ENCODE data around the gene APLNR. TPM values are rescaled to one million over a fixed set of nuclear protein-coding genes. Genes with fewer than 3 reads are reported as not detected.

Gene APLNR
- total and polyA plus RNA-seq, 2 donors (not counting 3 experiments of a cell fraction or from before 2014, with no cell fraction given): 0.04 to 0.38 TPM

- no peak for DNase-seq (ENCODE audit: low read depth, low spot score)
- ChIA-PET CTCF (interaction anchor here (3.7 kb wide), 1 partner anchor 47 kb away, joined by 26 read pairs; no protein-coding TSS in a partner anchor), POLR2A (no interaction called here)
- no peak overlapping the region for H2AFZ ChIP-seq (ENCODE audit: low read depth, low read length)
- H3K79me2 ChIP-seq (ENCODE audit: control insufficient read depth, insufficient read depth, low read length): no peaks in the 10 kb centered on the region
- no peak overlapping the region for H3K9ac ChIP-seq (replicated peaks; ENCODE audit: extremely low read depth, insufficient read depth, low read length)
- no TSS peak for BruUV-seq (replicated peaks)
- H3K4me2 ChIP-seq (ENCODE audit: insufficient read depth, low read length): no peak overlapping the region
- TF ChIP-seq MAX (IDR thresholded peaks at IDR 0.05; ENCODE audit: insufficient read depth, insufficient read length) (no peak), POLR2A (IDR thresholded peaks at IDR 0.05; ENCODE audit: low read depth, low read length) (no peak), GATA2 (IDR thresholded peaks at IDR 0.05; ENCODE audit: insufficient read depth, insufficient read length, low read depth, low read length) (no peak), MYC (IDR thresholded peaks at IDR 0.05; ENCODE audit: low read depth, low read length) (no peak), FOS (IDR thresholded peaks at IDR 0.05; ENCODE audit: borderline replicate concordance, insufficient read depth, low read length) (no peak), JUN (IDR thresholded peaks at IDR 0.05; ENCODE audit: borderline replicate concordance, insufficient read depth, insufficient read length, low read depth) (no peak), EZH2 (IDR thresholded peaks at IDR 0.05; ENCODE audit: borderline replicate concordance, low read depth, low read length, severe bottlenecking) (no peak), CTCF (IDR thresholded peaks at IDR 0.05; ENCODE audit: extremely low read depth in 1 of 2, insufficient read depth in 1 of 2, low read depth in 1 of 2, low read length in 2 of 2) (no peak)
- no peaks in the 10 kb centered on the region for H3K9me3 ChIP-seq (replicated peaks; ENCODE audit: control insufficient read depth, insufficient read depth, low read length)
- no peaks in the 10 kb centered on the region for H4K20me1 ChIP-seq (replicated peaks; ENCODE audit: control insufficient read depth, extremely low read depth, insufficient read depth, low read length)
- H3K27ac ChIP-seq (ENCODE audit: insufficient read depth, low read depth, low read length): no peak overlapping the region
- FAIRE-seq: no peak
- H3K27me3 ChIP-seq (ENCODE audit: control insufficient read depth in 2 of 2, insufficient read depth in 2 of 2, low read length in 2 of 2): peaks cover 5 to 6% of the 10 kb centered on the region in 2 experiments
- no peaks in the 10 kb centered on the region for H3K36me3 ChIP-seq (ENCODE audit: control insufficient read depth in 2 of 2, extremely low read depth in 1 of 2, insufficient read depth in 2 of 2, low read length in 2 of 2)
- intact Hi-C loops (cut with micrococcal nuclease): no loop called here
- peaks cover under 1% of the 10 kb centered on the region for H3K4me1 ChIP-seq (ENCODE audit: control insufficient read depth, extremely low read depth, insufficient read depth, low read length)
- dilution Hi-C loops (cut with MboI; ENCODE audit: extremely low pct_ligation_motif_present, low sequenced_read_pairs): no loop called here
- no peak overlapping the region for H3K4me3 ChIP-seq (replicated peaks in 1 of 3; ENCODE audit: insufficient read depth in 1 of 3, low read depth in 1 of 3, low read length in 3 of 3)
- H3K9me1 ChIP-seq (replicated peaks; ENCODE audit: control insufficient read depth, extremely low read depth, insufficient read depth, low read length): no peaks in the 10 kb centered on the region
These were observed 34.8 kb downstream of the APLNR start for GRCh38 chr11:57202281-57202680.
